Measurements from ENCODE around the gene HK1. TPM values are rescaled to one million over a fixed set of nuclear protein-coding genes. Genes with fewer than 3 reads are reported as not detected.

HK1 gene
- total RNA-seq, 4 donors from 2014 or later: 130 to 189 (median 142) TPM

DNA sequence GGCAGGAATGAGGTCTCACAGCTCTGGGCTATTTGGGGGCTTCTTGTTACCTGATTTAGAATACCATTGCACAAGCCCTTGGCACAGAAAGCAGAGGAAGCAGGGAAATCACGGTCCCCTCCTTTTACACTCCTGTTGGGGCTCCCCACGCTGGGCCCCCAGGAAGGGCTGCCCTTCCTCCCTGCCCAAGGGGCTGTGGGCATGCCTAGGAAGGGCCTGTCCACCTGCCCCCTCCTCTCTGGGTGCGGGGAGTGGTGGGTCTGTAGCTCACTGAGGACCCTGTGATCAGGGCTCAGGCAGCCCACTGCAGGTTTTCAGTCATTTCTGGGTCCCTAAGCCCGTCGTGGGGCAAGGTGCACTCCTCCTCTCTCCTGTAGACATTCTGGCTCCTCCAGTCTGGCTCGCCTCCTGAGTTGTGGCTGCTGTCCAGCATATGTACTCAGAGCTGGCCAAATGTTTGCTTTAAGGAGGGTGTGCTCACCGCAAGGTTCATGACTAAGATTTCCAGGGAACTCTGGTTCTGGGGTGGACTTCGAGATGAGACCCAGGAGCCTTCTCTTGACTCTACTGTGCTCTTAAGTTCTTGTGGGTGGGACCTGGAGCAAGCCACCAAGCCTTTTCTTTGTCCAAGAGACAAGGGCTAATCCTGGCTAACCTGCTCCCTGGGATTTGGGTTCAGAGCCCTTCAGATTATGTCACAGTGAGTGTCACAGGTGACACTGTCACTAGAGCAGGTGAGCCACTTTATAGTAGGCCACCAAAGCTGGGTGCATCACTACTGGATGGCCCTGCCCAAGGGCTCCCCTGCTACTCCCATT is 82.4 kb downstream of the HK1 start:
- H3K9me3 ChIP-seq: no peaks in the 10 kb centered on the region
- intact Hi-C loops (cut with DNase I): no loop called here

DNA sequence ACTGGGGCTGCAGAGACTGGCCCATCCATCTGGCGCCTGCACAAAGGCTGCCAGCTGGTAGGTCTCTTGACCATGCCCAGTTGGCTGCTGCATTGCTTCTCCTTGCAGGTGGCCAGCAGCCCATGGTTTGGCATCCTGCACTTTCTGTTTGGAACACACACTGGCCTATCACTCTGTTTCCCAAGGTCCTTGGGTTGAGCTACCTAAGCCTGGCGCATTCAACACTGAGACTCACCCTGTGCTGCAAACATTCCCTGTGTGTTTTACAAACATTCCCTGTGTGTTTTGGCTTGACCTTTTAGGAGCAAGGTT is 83.0 kb downstream of the HK1 start:
- TF ChIP-seq POLR2A (IDR thresholded peaks at IDR 0.05): no peak
- TF ChIP-seq, protein P1, sequence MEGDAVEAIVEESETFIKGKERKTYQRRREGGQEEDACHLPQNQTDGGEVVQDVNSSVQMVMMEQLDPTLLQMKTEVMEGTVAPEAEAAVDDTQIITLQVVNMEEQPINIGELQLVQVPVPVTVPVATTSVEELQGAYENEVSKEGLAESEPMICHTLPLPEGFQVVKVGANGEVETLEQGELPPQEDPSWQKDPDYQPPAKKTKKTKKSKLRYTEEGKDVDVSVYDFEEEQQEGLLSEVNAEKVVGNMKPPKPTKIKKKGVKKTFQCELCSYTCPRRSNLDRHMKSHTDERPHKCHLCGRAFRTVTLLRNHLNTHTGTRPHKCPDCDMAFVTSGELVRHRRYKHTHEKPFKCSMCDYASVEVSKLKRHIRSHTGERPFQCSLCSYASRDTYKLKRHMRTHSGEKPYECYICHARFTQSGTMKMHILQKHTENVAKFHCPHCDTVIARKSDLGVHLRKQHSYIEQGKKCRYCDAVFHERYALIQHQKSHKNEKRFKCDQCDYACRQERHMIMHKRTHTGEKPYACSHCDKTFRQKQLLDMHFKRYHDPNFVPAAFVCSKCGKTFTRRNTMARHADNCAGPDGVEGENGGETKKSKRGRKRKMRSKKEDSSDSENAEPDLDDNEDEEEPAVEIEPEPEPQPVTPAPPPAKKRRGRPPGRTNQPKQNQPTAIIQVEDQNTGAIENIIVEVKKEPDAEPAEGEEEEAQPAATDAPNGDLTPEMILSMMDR (IDR thresholded peaks at IDR 0.05): no peak
- Histone ChIP-seq H3K4me1 (peaks cover 45 to 71% (median 46%) of the 10 kb centered on the region in 3 donors), H3K9me3 (no peaks in the 10 kb centered on the region), H3K4me3 (no peak overlapping the region), H3K27ac (peak overlapping the region; percentile 74 to 90 (median 86)), H3K36me3 (peaks cover 15 to 65% (median 18%) of the 10 kb centered on the region in 3 donors), H3K27me3 (no peaks in the 10 kb centered on the region)
- intact Hi-C loops (cut with DNase I): no loop called here
- 100% methylated on average over 2 of the region's 2 CpGs for WGBS, 2 donors
- no peak for DNase-seq

More for the DNA sequence above, 82.4 kb downstream of the HK1 start:
- TF ChIP-seq, protein P1 (IDR thresholded peaks at IDR 0.05): no peak
- no peak for TF ChIP-seq POLR2A (IDR thresholded peaks at IDR 0.05)
- peak overlapping the region; percentile 74 to 90 (median 86) for H3K27ac ChIP-seq
- H3K36me3 ChIP-seq: peaks cover 9 to 64% (median 12%) of the 10 kb centered on the region in 3 donors
- H3K27me3 ChIP-seq: no peaks in the 10 kb centered on the region
- H3K4me3 ChIP-seq: no peak overlapping the region
- WGBS, 2 donors: 16 to 33% methylated on average over 4 to 5 of the region's 8 CpGs
- H3K4me1 ChIP-seq: peaks cover 45 to 68% (median 46%) of the 10 kb centered on the region in 3 donors
- DNase-seq: no peak

DNA sequence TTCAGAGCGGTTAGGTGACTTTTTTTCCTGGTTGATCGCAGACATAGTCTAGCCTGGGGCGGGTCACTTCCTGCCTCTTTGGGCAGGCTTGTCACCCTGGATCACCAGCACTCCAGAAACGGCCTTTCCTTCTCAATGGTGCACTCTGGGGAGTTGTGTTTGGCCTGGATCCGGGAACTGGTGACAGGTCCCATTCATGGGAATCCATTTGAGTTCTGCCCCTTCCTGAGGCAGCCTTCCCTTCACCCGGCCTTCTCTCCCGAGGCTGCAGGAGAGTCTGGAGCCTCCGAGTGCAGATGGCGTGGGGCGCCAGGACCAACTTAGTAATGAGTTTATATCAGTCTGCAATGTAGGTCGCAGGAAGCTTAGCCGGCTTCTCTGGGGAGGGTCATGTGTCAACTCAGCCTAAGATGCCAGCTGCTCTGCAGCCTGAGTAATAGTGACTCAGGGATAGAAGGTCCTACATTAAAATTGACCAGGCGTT is 84.2 kb downstream of the HK1 start:
- WGBS, 2 donors: 22 to 68% methylated on average over 5 of the region's 13 CpGs
- TF ChIP-seq, protein P1 (IDR thresholded peaks at IDR 0.05): no peak
- TF ChIP-seq POLR2A (IDR thresholded peaks at IDR 0.05): no peak
- Histone ChIP-seq H3K27ac (peak overlapping the region; percentile 71 to 90 (median 86)), H3K36me3 (peaks cover 16 to 69% (median 27%) of the 10 kb centered on the region in 3 donors), H3K4me3 (no peak overlapping the region), H3K27me3 (no peaks in the 10 kb centered on the region), H3K4me1 (peaks cover 46 to 83% (median 51%) of the 10 kb centered on the region in 3 donors), H3K9me3 (no peaks in the 10 kb centered on the region)
- intact Hi-C loops (cut with DNase I): no loop called here
- no peak for DNase-seq

DNA sequence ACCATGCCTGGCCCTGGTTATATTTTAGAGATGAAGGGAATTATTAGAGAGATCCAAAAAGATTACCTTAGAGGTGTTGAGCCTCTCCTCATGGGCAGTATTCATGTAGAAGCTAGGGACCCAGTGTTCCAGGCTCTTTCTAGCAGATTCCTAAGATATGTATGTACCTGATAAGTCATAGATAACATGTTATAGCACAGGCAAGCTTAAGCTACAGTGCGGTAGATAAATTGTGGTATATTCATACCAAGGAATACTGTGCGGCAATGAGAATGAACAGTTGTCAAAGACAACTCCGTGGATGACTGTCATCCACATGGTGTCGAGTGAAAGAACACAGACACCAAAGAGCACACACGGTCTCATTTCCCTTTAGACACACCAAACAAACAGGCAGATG is 85.4 kb downstream of the HK1 start:
- H3K36me3 ChIP-seq: peaks cover 26 to 77% (median 36%) of the 10 kb centered on the region in 3 donors
- H3K4me1 ChIP-seq: peaks cover 46 to 78% (median 48%) of the 10 kb centered on the region in 3 donors
- no peaks in the 10 kb centered on the region for H3K27me3 ChIP-seq
- WGBS, 2 donors: 83 to 88% methylated on average over 5 of the region's 5 CpGs
- DNase-seq: no peak
- TF ChIP-seq, protein P1 (IDR thresholded peaks at IDR 0.05): no peak
- no peak for TF ChIP-seq POLR2A (IDR thresholded peaks at IDR 0.05)
- intact Hi-C loops (cut with DNase I): no loop called here
- no peak overlapping the region for H3K4me3 ChIP-seq
- peak overlapping the region; percentile 71 to 90 (median 86) for H3K27ac ChIP-seq
- no peaks in the 10 kb centered on the region for H3K9me3 ChIP-seq

DNA sequence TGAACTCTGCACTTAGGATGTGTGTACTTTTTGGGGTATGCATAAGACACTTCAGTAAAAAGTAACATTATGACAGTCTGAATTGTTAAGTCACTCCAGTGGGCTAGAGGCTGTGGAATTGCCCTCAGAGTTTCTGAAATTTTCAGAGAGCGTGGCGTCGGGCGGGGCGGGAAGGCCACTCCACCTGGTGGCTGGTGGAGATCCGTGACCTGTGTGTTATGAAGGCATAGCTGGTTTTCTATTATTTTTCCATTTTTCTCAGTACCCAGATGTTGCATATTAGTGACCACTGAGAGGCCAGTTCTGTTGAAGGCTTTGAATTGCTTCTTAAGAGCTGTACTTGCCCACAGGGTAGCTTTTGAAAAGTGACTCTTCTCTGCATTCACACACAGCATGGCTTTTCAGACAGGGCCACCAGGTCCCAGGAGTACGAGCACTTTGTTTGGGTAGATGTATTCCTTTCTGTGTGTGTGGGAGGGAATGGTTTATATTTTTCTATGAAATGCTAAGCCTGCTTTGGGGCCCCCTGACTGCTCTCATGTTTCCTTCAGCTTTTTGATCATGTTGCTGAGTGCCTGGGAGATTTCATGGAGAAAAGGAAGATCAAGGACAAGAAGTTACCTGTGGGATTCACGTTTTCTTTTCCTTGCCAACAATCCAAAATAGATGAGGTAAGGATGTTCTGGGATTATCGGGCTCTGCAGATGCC is 86.1 kb downstream of the HK1 start:
- no peaks in the 10 kb centered on the region for H3K9me3 ChIP-seq
- H3K4me3 ChIP-seq: no peak overlapping the region
- peaks cover 33 to 84% (median 43%) of the 10 kb centered on the region in 3 donors for H3K36me3 ChIP-seq
- no peaks in the 10 kb centered on the region for H3K27me3 ChIP-seq
- no peak for DNase-seq
- intact Hi-C loops (cut with DNase I): no loop called here
- peak overlapping the region in 2 of 4 donors; percentile 87 to 90 for H3K27ac ChIP-seq
- peaks cover 41 to 71% (median 44%) of the 10 kb centered on the region in 3 donors for H3K4me1 ChIP-seq
- 74 to 79% methylated on average over 8 to 9 of the region's 9 CpGs for WGBS, 2 donors
- no peak for TF ChIP-seq POLR2A (IDR thresholded peaks at IDR 0.05)
- TF ChIP-seq, protein P1 (IDR thresholded peaks at IDR 0.05): peak in 1 of 6 experiments; percentile 7
